HL-60 (cell line): Measurements from ENCODE around the gene ZBTB7C.

Experiments
- CTCF ChIP-seq: IDR thresholded peaks from one replicate; pipeline ENCODE4 v1.5.1; 2011; ENCODE audit warnings: low read length, control low read depth, inconsistent platforms; ENCODE audit not compliant: insufficient read depth
- GABPA ChIP-seq: IDR thresholded peaks from 2 replicates; pipeline ENCODE4 v1.6.1; 2012; ENCODE audit warnings: low read depth
- POLR2AphosphoS5 ChIP-seq: IDR thresholded peaks from 2 replicates; pipeline ENCODE4 v1.6.1; 2012; ENCODE audit warnings: low read depth
- REST ChIP-seq: IDR thresholded peaks from 2 replicates; pipeline ENCODE4 v1.6.1; 2012; ENCODE audit warnings: low read depth; ENCODE audit not compliant: insufficient replicate concordance
- SPI1 ChIP-seq: IDR thresholded peaks from 2 replicates; pipeline ENCODE4 v1.6.1; 2012; ENCODE audit warnings: low read depth, mild to moderate bottlenecking, borderline replicate concordance

DNA sequence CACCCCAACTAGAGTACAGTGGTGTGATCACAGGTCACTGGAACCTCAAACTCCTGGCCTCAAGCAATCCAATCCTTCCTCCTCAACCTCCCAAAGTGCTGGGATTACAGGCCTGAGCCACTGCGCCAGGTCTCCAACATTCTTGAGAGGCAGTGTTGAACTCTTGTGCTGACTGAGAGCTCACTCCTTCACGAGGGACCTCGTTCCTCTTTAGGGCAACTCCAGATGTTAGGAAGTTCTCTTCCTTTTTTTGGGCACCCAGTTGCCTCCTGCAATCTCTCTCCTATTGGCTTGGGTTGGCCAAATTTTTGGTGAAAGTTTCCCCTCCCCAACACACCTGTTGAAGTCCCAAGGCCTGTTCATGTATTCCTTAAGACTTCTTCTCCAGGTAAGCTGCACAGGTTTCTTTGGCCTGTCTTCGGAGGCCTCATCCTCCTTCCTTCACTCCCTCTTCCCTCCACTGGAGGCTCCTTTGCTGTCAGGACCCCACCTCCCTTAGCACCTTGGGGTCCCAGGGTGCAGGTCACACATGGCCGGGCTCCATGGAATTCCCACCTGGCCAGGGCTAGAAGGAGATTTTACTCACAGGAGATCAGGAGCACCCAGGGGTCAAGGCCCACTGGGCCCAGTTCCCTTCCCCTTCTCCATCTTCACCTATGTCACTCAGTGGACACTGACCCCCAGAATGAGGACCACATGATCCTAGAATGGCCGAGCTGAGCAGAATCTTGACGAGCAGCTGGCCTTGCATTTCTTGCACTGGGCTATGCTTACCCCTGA, 384.1 kb downstream of the ZBTB7C start:
- no peak for TF ChIP-seq CTCF
- no peak for TF ChIP-seq POLR2AphosphoS5
- TF ChIP-seq GABPA, result no peak
- no peak for TF ChIP-seq REST
- no peak for TF ChIP-seq SPI1
